Dermis blood vessel endothelial cell (primary cell): ENCODE results near the gene SMYD3. TPM values are rescaled to one million over a fixed set of nuclear protein-coding genes. Genes with fewer than 3 reads are reported as not detected.
"Not testable (repeated sequence)": the region's sequence is repeated elsewhere in the genome, so short reads cannot be mapped to it uniquely, and the experiment has no call there.

Source experiments
- DNase-seq: peaks from one replicate; pipeline ENCODE4 v3.0.0; 2010
- total RNA-seq: library from RNA; depleted of rRNA; stranded (reverse); fragments of >200 nt; gene quantifications from 2 replicates; pipeline ENCODE4 v1.2.3, GENCODE V29; 2014

SMYD3 gene
- total RNA-seq, 1 donor from 2014 or later, result 21.3 TPM

- no peak for DNase-seq
Observed at GRCh38 chr1:245858722-245859492, 648.2 kb downstream of the SMYD3 start.

GRCh38 chr1:245858022-245858721 lies 648.9 kb downstream of the SMYD3 start:
- no peak for DNase-seq

GRCh38 chr1:245856944-245857531 lies 650.0 kb downstream of the SMYD3 start:
- peak; percentile 29 for DNase-seq

DNA sequence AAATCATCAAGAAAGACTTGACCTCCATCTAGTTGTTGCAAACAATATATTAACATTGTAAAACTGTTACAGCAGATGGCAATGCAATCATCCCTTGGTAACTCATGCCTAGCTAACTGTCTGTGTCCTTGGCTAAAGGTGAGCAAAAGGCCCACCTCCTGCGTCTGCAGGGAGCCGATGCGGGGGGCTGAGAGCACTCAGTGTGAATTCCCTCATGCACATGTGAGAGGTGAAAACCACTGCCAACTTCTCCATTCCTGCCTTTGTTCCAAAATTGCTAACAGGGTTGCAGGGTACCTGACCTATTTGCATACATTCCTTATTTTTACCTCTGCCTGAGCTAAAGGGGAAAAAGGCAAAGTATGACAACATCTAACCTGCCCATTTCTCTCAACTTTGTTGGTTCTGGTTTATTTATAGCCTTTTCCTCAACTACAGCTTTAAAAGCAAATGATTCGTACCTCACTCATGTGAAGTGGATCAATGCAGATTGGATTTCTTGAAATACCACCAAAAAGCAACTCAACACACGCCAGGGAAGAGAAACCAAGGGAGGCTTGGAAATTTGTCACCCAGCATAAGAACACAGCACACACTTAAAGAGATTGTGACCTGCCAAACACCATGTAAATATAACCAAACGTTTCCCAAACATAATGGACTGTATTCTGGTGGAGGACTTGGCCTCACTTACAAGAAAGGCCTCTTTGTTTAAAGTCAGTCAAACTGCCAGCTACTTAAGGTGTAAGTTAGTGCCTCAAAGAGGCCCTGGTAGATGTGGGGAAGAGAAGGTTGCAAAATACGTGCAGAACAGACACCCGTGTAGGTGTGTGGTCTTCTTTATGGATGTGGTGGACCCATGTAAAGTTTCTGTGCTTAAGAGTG lies 651.0 kb downstream of the SMYD3 start:
- no peak for DNase-seq

GRCh38 chr1:245853291-245853690 lies 653.8 kb downstream of the SMYD3 start:
- DNase-seq, result no peak

DNA sequence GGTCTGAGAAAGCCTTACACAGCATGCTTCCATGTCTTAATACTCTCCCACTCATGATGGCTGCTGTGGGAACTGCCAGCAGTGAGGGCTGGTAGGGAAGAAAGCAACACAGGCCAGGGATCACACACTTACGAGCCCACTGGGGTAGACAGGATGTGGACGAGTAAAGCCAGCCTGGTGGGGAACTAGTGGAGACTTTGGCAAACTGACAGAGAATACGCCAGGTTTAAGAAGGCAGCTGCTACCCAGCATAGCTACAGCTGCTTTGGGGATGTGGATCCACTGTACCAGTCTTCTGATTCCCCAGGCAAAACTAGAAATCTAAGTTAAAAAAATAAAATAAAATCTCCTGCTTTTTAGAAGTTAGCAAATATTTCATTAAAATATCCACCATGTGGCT lies 664.0 kb downstream of the SMYD3 start:
- no peak for DNase-seq

DNA sequence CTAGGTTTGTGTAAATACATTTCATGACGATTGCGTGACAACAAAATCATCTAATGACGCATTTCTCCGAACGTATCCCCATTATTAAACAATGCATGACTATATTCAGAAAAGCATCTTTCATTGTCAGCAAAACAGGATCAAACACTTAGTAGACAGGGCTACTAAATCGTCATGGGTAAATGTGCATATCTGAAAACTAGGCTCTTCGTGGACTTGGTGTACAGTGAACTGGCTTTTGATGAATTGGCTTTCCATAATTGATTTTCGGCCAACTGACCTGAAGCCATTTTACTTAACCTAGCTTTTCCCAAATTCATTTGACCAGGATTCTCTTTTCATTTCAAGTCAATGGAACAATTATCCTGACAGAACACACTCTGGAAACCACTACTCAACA lies 665.0 kb downstream of the SMYD3 start:
- peak; percentile 25 for DNase-seq

DNA sequence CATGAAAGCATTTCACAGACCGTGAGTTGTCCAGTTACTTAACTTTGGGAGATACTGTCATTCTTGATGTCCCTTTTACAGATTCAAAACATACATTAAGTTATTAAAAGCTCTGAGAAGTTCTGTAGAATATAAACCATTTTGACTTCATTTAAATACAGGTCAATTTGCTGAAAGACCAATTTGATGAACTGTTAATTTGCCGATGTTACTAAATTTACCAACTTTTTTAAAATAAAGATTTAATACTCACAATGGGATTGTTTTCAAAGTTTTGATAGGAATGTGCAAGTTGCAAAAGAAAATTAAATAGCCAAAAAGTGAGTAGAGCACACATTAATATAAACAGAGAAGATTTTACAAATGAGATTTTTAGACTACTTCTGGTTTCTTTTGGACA lies 666.1 kb downstream of the SMYD3 start:
- no peak for DNase-seq

DNA sequence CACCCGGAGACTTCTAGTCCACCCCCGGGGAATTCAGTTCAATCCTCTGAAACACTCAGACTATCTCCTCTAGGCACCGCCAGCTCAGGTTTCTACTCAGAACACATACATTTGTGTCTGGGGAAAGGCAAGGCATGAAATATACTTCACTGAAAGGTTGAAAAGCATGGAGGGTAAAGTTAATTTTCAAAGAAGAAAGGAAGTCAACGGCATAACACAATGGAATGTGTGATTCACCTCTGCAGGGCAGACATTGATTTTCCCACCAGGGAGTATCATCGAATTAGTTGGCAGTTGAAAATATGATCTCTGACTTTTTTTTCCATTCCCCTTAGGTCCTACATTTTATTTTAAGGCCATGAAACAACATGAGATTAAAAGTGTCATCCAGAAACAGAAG lies 669.4 kb downstream of the SMYD3 start:
- peak; percentile 41 for DNase-seq

GRCh38 chr1:245835386-245835785 lies 671.7 kb downstream of the SMYD3 start:
- no peak for DNase-seq

- no peak for DNase-seq
Observed at GRCh38 chr1:245834002-245834401, 673.1 kb downstream of the SMYD3 start.

- DNase-seq, result no peak
Observed at GRCh38 chr1:245832771-245833527, 674.1 kb downstream of the SMYD3 start.

DNA sequence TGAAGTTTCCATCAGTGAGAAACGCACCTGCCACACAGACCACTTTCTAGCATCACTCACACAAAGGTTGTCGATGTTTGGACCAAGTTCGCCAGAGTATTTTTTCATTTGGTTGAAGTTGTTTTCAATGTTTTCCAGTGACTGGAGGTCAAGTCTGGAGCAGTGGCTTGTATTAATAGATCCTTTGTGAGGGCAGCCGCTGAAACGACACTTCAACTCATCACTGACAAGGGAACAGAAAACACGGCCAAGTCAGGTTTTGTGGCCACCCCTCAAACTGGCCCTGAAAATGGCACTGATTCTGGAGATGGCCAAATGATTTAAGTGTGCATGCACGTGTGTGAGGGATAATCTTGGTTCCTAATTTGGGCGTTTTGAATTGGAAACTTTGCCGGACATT lies 675.6 kb downstream of the SMYD3 start:
- no peak for DNase-seq

- no peak for DNase-seq
Observed at GRCh38 chr1:245829826-245830225, 677.3 kb downstream of the SMYD3 start.

DNA sequence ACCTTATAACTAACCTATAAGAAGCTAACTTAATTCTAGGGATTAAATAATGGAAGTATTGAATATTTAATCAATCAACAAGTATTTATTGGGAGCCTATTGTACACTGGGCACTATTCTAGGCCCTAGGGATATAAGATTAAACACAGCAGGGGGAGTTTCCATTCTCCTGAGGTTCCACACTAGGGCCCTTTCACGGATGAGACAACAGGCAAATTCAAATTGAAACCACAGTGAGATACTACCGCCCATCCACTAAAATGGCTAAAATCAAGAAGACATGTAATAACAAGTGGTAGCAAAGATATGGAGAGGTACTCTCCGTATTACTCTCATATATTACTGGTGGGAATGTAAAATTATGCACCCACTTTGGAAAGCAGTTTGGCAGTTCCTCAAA lies 677.9 kb downstream of the SMYD3 start:
- DNase-seq, result no peak

DNA sequence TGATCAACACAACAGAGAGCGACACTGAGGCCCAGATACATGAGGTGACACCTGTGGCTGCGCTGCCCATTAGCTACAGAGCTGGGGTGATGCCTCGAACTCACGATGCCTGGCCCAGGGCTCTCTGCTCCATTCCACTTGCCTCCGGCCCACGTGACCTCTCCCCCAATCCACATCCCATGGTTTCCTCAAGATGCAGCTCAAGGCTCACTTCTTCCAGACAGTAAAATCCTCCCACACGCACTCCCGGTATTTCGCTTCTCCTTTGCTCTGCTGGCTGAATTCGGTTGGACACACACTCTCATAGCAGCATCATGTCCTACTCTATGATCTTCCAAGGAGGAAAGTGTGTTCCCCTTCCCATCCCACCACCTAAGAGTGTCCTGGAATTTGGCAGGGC lies 679.8 kb downstream of the SMYD3 start:
- DNase-seq, result no peak

DNA sequence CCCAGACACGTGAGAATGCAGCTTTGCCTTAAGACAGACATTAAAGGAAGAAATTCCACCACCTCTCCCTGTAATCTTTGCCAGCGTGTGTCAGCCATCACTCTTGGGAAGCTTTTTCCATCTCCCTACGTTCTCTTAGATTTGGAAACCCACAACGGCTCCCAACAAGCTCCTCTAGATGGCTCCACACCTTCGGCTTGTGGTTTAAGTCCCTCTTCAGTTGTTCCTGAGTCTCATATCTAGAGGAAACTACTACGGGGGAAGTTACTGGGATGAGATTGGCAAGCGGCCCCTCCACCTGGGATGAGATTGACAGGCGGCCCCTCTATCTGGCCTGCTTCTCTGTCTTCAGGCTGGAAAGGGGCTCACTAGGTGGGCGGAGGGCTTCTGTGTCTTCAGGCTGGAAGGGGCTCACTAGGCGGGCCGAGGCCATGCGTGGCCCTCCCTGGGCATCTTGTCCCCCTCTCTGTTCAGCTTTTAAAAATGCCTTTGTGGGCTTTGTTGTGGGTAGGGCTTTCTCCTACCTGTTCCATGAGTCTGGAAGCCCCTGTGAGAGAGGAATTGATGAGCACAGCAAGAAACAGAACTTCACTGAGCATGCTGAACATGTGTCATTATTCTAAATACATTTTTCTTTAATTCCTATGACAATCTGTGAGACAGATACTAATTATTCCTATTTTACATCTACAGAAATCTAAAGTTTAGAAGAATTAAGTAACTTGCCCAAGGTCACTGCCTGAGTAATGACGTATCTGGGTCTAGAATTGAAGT lies 681.8 kb downstream of the SMYD3 start:
- peak; percentile 13 for DNase-seq

GRCh38 chr1:245823408-245824147 lies 683.5 kb downstream of the SMYD3 start:
- no peak for DNase-seq

GRCh38 chr1:245822996-245823395 lies 684.1 kb downstream of the SMYD3 start:
- DNase-seq, result no peak

DNA sequence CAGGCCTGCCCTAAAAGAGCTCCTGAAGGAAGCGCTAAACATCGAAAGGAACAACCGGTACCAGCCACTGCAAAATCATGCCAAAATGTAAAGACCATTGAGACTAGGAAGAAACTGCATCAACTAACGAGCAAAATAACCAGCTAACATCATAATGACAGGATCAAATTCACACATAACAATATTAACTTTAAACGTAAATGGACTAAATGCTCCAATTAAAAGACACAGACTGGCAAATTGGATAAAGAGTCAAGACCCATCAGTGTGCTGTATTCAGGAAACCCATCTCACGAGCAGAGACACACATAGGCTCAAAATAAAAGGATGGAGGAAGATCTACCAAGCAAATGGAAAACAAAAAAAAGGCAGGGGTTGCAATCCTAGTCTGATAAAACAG lies 688.7 kb downstream of the SMYD3 start:
- DNase-seq, result not testable (repeated sequence)

DNA sequence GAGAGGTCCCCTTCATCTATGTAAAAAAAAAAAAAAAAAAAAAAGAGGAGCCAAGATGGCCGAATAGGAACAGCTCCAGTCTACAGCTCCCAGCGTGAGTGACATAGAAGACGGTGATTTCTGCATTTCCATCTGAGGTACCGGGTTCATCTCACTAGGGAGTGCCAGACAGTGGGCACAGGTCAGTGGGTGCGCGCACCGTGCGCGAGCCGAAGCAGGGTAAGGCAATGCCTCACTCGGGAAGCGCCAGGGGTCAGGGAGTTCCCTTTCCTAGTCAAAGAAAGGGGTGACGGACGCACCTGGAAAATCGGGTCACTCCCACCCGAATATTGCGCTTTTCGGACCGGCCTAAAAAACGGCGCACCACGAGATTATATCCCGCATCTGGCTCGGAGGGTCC lies 690.6 kb downstream of the SMYD3 start:
- not testable (repeated sequence) for DNase-seq
